SH-SY5Y (cell line): Measurements from ENCODE around the gene NR5A2.

Experiments
- GATA2 ChIP-seq: IDR thresholded peaks from 2 replicates; pipeline ENCODE4 v1.6.1; 2011; ENCODE audit warnings: mild to moderate bottlenecking, low read depth, low read length
- GATA3 ChIP-seq: IDR thresholded peaks from 2 replicates; pipeline ENCODE4 v1.6.1; 2011; ENCODE audit warnings: low read depth, mild to moderate bottlenecking, low read length, moderate library complexity

The NR5A2 gene

DNA sequence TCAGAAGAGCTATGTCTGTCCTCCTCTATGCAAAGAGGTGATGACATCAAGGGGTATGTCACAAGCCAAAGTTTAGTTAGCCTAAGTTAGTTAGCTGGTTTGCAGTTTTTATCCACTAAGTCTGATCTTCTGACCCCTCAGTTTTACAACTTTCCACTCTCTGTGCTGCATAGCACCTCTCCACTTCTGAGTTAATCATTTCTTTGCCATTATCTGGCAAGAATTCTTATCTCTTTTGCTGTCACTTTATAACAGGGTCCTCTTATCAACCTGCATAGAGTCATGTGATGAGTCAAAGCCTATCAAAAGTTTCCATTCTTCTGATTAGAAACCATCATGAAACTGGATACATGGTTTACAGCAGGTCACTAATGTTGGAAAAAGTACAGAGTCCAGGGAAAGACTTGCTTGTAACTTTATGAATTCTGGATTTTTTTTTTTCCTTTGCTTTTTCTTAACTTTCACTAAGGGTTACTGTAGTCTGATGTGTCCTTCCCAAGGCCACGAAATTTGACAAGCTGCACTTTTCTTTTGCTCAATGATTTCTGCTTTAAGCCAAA lies at the start of gene NR5A2:
NR5A2 (plus strand) TSS at position 447 of the 560 bp plus-strand sequence. CDS start 138 bp downstream, outside the sequence.
- TF ChIP-seq GATA2 (no peak), GATA3 (no peak)

- TF ChIP-seq GATA3 (no peak), GATA2 (no peak)
Observed at GRCh38 chr1:199978408-199978940, 49.0 kb upstream of the NR5A2 start.

- TF ChIP-seq GATA2: no peak
- no peak for TF ChIP-seq GATA3
Observed at GRCh38 chr1:199979071-199979470, 48.4 kb upstream of the NR5A2 start.

GRCh38 chr1:199981584-199981983 lies 45.9 kb upstream of the NR5A2 start:
- TF ChIP-seq GATA3 (no peak), GATA2 (no peak)

DNA sequence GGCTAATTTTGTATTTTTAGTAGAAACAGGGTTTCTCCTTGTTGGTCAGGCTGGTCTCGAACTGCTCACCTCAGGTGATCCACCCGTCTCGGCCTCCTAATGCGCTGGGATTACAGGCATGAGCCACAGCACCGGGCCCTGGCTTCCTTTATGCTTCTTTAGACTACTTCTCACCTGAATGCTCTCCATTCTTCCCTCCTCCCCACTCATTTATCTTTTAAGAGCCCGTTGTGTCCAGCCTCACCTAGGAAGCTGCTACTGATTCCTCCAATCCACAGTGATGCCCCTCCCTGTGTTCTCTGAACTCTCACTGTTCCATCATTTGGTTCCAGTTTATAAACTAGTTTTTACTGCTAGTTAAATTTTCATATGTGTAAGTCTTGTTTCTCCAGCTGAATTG lies 44.9 kb upstream of the NR5A2 start:
- TF ChIP-seq GATA2 (no peak), GATA3 (no peak)

DNA sequence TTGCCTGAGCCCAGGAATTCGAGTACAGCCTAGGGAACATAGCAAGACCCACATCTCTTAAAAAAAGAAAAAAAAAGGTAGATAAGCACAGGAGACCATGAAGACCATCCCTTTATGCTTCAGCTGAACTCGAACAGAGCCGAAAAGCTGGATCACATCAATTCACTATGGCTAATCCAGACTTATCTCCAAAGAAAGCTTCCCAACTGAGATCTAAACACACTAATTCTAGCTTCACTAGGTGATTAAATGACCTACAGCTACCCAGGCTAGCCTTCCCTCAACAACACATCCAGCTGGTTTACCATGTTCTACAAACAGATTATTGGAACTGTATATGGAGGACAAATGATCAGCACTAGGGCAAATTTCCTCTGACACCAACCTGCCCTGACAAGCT lies 44.0 kb upstream of the NR5A2 start:
- no peak for TF ChIP-seq GATA2
- no peak for TF ChIP-seq GATA3

GRCh38 chr1:199995096-199995685 lies 32.3 kb upstream of the NR5A2 start:
- TF ChIP-seq GATA2 (no peak), GATA3 (no peak)

DNA sequence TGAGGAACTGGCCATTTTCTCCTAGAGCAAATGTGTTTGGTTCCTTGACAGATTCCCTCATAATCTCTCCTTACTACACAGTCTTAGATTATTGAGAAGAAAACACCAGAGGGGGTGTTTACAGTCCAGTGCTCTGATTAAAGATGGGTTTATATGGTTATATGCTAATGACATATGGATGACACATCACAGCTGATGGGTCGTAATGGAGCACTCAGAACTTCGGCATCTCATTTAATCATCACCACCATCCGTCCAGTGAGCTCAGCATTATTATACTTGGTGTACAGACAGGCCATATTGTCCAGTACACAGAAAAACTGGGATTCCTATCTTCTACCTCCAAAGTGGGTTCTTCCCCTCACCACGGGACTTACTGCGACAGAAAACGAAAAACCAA lies 22.3 kb upstream of the NR5A2 start:
- TF ChIP-seq GATA2 (no peak), GATA3 (no peak)

GRCh38 chr1:200006711-200007110 lies 20.8 kb upstream of the NR5A2 start:
- TF ChIP-seq GATA2: no peak
- no peak for TF ChIP-seq GATA3

DNA sequence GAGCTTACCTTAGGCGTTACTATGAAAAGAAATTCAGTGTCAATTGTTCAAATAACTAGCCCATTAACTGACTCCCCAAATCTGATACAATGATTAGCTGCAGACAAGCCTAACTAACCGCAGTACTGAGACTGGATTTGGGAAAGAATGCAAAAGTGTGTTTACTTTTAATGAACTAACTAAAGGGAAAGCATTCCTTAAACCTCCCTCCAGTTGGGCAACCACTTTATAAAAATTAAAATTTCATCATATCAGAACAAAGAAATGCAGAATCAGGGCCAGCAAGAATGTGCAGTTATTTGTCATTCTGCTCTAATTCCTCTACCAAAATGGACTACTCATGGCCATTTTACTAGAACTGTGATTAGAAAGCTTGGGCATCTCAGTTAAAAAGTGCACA lies 11.7 kb upstream of the NR5A2 start:
- TF ChIP-seq GATA2 (no peak), GATA3 (no peak)

GRCh38 chr1:200021577-200022238 lies 5.8 kb upstream of the NR5A2 start:
- TF ChIP-seq GATA2 (no peak), GATA3 (no peak)

GRCh38 chr1:200022239-200022804 lies 5.2 kb upstream of the NR5A2 start:
- no peak for TF ChIP-seq GATA3
- no peak for TF ChIP-seq GATA2

- TF ChIP-seq GATA2 (no peak), GATA3 (no peak)
Observed at GRCh38 chr1:200028586-200029034, 1.1 kb downstream of the NR5A2 start.

- TF ChIP-seq GATA3 (no peak), GATA2 (no peak)
Observed at GRCh38 chr1:200029035-200029821, 1.7 kb downstream of the NR5A2 start.
